Transverse colon (tissue), 3 donors: ENCODE measurements around the gene SENP7.

Experiments used
- POLR2A ChIP-seq: fragments of 450-650 bp; IDR thresholded peaks from one replicate; pipeline ENCODE4 v1.6.1; 2016; ENCODE audit warnings: antibody characterized with exemption, mild to moderate bottlenecking, moderate library complexity
- POLR2AphosphoS5 ChIP-seq, 3 donors: sonication (generic); formaldehyde crosslinking; IDR thresholded peaks; one replicate each; pipeline ENCODE4 v1.6.1; 2016; ENCODE audit warnings: antibody characterized with exemption in 3 of 3

DNA sequence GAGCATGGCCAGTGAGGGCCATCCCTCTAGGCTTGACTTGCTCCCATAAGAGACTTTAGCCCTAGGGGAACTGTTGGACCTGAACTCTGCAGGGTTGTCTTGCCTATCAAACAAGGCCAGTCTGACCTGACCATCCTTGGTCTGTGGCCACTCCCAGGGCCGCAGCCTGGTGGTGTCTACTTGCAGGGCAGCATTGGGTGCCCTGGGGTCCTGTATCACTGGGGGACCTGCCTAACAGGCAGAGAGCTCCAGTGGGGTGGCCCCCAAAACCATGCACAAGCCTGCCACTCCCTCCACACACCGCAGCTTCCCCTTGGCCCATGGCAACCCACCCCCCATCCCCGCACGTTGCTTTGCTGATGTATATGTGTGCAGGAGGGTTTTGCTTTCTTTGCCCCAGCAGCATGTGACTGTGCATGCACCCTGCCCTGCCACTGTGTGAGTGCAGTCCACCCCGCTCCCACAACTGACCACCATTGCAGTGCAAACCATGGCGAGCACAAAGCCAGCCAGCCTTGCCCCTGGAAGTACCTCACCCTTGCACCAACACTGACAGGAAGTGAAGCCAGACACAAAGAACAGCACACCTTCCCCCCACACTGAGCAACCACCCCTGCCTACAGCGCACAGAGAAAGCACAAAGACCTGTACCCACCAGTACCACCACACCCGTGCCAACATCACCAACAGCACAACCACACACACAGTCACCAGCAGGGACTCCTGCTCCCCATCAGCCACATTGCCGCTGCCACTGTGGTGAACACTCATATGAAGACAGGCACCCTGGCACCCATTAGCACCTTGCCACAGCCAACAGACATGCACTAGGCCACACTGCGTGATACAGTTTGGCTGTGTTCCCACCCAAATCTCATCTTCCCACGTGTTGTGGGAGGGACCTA is 88.8 kb downstream of the SENP7 start:
- TF ChIP-seq POLR2AphosphoS5 (IDR thresholded peaks at IDR 0.05) (no peak), POLR2A (no peak)
